Stomach (tissue), 4 donors: ENCODE data around the gene LTF.

ENCODE experiments used
- CTCF ChIP-seq, 7 experiments: fragments of 450-650 bp in 4 of 7; fragments of 200-600 bp in 3 of 7; sonication (generic) in 3 of 7; IDR thresholded peaks; one replicate each; pipeline ENCODE4 v1.5.1; 2016 to 2019; ENCODE audit warnings: antibody characterized with exemption in 7 of 7, control low read depth in 2 of 7, mild to moderate bottlenecking in 1 of 7
- EP300 ChIP-seq: sonication (generic); formaldehyde crosslinking; IDR thresholded peaks from one replicate; pipeline ENCODE4 v1.6.1; 2017; ENCODE audit warnings: antibody characterized with exemption
- POLR2A ChIP-seq, 4 donors: fragments of 450-650 bp; IDR thresholded peaks; one replicate each; pipeline ENCODE4 v1.6.1; 2016; ENCODE audit warnings: antibody characterized with exemption in 4 of 4, control low read depth in 2 of 4, mild to moderate bottlenecking in 1 of 4, moderate library complexity in 1 of 4
- POLR2AphosphoS5 ChIP-seq, 3 donors: sonication (generic); formaldehyde crosslinking; IDR thresholded peaks; one replicate each; pipeline ENCODE4 v1.6.1; 2016; ENCODE audit warnings: antibody characterized with exemption in 3 of 3

GRCh38 chr3:46490338-46491084, 25.8 kb upstream of the LTF start:
- TF ChIP-seq EP300 (no peak), CTCF (IDR thresholded peaks at IDR 0.05) (no peak), POLR2A (IDR thresholded peaks at IDR 0.05) (no peak), POLR2AphosphoS5 (IDR thresholded peaks at IDR 0.05) (no peak)
